Testis (tissue), 3 donors: Measurements from ENCODE around the gene GNB3. TPM values are rescaled to one million over a fixed set of nuclear protein-coding genes. Genes with fewer than 3 reads are reported as not detected.
A peak's percentile ranks its signal among the peaks of the same experiment; 100 is the strongest.

Experiments
- DNase-seq: peaks from one replicate; pipeline ENCODE4 v3.0.0-alpha.2; 2019
- H3K27ac ChIP-seq, 2 donors: fragments of 200-600 bp; sonication (generic); one replicate each; pipeline ENCODE4 v1.5.1; 2019
- H3K27me3 ChIP-seq: fragments of 200-600 bp; sonication (generic); one replicate; pipeline ENCODE4 v1.5.1; 2019
- H3K36me3 ChIP-seq: fragments of 200-600 bp; sonication (generic); one replicate; pipeline ENCODE4 v1.5.1; 2017; ENCODE audit warnings: low read depth; ENCODE audit errors: missing control alignments
- H3K4me1 ChIP-seq: fragments of 200-600 bp; sonication (generic); one replicate; pipeline ENCODE4 v1.5.1; 2019
- H3K4me3 ChIP-seq, 2 donors: fragments of 200-600 bp; sonication (generic); one replicate each; pipeline ENCODE4 v1.5.1; 2017 to 2019
- H3K9me3 ChIP-seq: fragments of 200-600 bp; sonication (generic); one replicate; pipeline ENCODE4 v1.5.1; 2017
- POLR2A ChIP-seq: fragments of 450-650 bp; IDR thresholded peaks from one replicate; pipeline ENCODE4 v1.6.1; 2017; ENCODE audit warnings: antibody characterized with exemption, mild to moderate bottlenecking, moderate library complexity
- WGBS, 2 donors: methylation state at CpG; one replicate each; pipeline ENCODE4 v1.1.5; 2018; 5-methylcytosine and 5-hydroxymethylcytosine counted together
- intact Hi-C: fragments of 100-400 bp; cut with DNase I; formaldehyde crosslinking; loops from one replicate; pipeline ENCODE4 v1.15.1; 2023; ENCODE audit warnings: low total_unique reads
- polyA plus RNA-seq: library from polyadenylated mRNA; stranded (reverse); fragments of 350-450 nt; fragmentation: Illumina TruSeq; extraction: RNeasy Lipid Tissue Mini Kit (QIAGEN cat#74804); gene quantifications from one replicate; pipeline ENCODE4 v1.2.3, GENCODE V29; 2014; ENCODE audit warnings: low read depth, low replicate concordance; ENCODE audit not compliant: insufficient read depth
- total RNA-seq, 2 donors: library from RNA; depleted of rRNA; stranded (reverse); fragments of >200 nt; gene quantifications; one replicate each; pipeline ENCODE4 v1.2.3, GENCODE V29; 2016
- TF ChIP-seq, protein P1 (sequence below), 3 experiments: fragments of 450-650 bp in 2 of 3; fragments of 200-600 bp in 1 of 3; sonication (generic) in 1 of 3; IDR thresholded peaks; one replicate each; pipeline ENCODE4 v1.5.1; 2016 to 2019; ENCODE audit warnings: antibody characterized with exemption in 3 of 3, mild to moderate bottlenecking in 2 of 3, moderate library complexity in 1 of 3

GNB3 gene
- total and polyA plus RNA-seq, 3 donors from 2014 or later = 1.6 to 5.0 (median 4.8) TPM

DNA sequence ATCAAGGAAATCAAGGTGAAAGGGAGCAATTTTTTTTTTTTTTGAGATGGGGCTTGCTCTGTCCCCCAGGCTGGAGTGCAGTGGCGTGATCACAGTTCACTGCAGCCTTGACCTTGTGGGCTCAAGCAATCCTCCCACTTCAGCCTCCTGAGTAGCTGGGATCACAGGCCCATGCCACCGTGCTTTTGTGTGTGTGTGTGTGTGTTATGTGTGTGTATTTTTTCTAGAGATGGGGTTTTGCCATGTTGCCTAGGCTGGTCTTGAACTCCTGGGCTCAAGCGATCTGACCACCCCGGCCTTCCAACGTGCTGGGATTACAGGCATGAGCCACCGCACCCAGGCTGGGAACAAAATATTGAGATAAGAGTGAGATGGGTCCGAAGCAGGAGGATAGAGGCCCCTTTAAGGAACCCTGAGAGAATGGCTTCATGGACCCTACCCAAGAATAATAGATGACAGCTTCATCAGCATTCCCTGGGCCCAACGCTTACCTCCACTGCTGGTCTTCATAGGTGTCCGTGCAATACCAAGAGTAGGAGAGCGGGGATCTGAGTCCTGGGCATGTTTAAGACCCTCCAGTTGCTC lies 9.3 kb downstream of the GNB3 start:
- no peak overlapping the region for H3K4me3 ChIP-seq
- H3K36me3 ChIP-seq = no peaks in the 10 kb centered on the region
- no peak overlapping the region for H3K27ac ChIP-seq
- no peaks in the 10 kb centered on the region for H3K27me3 ChIP-seq
- no peaks in the 10 kb centered on the region for H3K9me3 ChIP-seq
- H3K4me1 ChIP-seq = peaks cover 19% of the 10 kb centered on the region
- DNase-seq = no peak
- no peak for TF ChIP-seq POLR2A
- TF ChIP-seq, protein P1, sequence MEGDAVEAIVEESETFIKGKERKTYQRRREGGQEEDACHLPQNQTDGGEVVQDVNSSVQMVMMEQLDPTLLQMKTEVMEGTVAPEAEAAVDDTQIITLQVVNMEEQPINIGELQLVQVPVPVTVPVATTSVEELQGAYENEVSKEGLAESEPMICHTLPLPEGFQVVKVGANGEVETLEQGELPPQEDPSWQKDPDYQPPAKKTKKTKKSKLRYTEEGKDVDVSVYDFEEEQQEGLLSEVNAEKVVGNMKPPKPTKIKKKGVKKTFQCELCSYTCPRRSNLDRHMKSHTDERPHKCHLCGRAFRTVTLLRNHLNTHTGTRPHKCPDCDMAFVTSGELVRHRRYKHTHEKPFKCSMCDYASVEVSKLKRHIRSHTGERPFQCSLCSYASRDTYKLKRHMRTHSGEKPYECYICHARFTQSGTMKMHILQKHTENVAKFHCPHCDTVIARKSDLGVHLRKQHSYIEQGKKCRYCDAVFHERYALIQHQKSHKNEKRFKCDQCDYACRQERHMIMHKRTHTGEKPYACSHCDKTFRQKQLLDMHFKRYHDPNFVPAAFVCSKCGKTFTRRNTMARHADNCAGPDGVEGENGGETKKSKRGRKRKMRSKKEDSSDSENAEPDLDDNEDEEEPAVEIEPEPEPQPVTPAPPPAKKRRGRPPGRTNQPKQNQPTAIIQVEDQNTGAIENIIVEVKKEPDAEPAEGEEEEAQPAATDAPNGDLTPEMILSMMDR (IDR thresholded peaks at IDR 0.05) = no peak
- WGBS, 2 donors = 66 to 73% methylated on average over 10 of the region's 10 CpGs
- intact Hi-C loops = no loop called here

DNA sequence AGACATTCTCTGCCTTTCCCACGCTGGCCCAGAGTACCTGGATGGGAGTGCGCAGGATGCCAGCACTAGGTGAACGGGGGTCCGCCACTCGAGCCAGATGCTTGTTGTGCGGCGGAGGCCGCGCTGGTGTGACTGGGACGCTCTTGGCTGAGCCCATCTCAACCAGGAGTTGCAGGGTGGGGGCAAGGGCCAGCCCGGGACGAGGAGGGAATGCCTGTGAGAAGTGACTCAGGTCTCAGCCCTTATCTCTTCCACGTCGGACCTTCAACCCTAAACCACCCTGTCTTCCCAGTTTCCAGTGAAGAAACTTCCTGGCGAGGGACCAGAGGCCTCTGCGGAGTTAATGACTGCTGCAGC lies 10.0 kb downstream of the GNB3 start:
- Histone ChIP-seq H3K27ac (peak overlapping the region in 1 of 2 donors; percentile 98), H3K27me3 (no peaks in the 10 kb centered on the region), H3K4me1 (peaks cover 19% of the 10 kb centered on the region), H3K4me3 (peak overlapping the region; percentile 68 to 76), H3K36me3 (no peaks in the 10 kb centered on the region), H3K9me3 (no peaks in the 10 kb centered on the region)
- DNase-seq = no peak
- intact Hi-C loops = no loop called here
- TF ChIP-seq, protein P1 (IDR thresholded peaks at IDR 0.05) = no peak
- no peak for TF ChIP-seq POLR2A
- 35 to 38% methylated on average over 16 of the region's 16 CpGs for WGBS, 2 donors

DNA sequence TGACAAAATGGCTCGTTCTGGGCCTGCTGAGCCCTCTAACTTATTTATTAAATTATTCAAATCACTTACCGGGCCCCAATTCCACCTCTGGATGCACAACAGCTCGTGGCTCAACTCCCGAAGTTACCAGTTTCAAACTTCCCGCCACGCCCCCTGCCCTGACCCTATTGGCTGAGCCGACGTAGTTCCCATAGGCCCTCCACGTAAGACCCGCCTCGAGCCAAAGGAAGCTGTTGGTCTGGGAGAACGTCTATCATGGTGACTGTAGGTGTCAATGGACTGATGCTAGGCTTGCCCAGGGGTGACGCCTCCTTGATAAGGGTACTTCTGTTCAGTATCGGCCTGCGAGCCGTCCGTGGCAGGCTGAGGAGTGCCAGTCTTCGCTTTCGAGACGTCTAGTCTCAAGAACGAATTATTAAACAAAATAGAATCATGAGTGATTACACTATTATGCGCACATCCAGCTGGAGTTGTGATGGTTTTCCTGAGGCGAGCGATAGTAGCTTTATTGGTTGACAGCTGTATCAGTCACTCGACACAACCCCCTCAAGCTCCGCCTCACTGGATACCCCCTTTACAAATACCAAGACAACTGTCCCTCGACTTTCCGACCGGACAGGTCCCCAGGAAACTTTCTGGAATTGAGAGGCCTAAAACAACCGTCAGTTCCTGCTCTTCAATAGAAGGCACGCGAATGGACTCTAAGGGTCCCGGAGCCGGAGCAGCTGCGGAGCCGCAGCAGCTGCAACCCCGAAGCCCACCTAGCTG lies 10.6 kb downstream of the GNB3 start, which contains the start of gene CDCA3:
CDCA3 (minus strand) TSS at position 134 of the 768 bp plus-strand sequence. CDS start 334 bp downstream, outside the sequence.
- intact Hi-C loops = no loop called here
- Histone ChIP-seq H3K4me1 (peaks cover 19% of the 10 kb centered on the region), H3K27ac (peak within 1 kb of the TSS; percentile 83 to 98), H3K27me3 (no peaks in the 10 kb centered on the region), H3K36me3 (no peaks in the 10 kb centered on the region), H3K9me3 (no peaks in the 10 kb centered on the region), H3K4me3 (peak within 1 kb of the TSS; percentile 68 to 76)
- TF ChIP-seq, protein P1 (IDR thresholded peaks at IDR 0.05) = no peak
- TF ChIP-seq POLR2A = peak; percentile 54
- DNase-seq = peak; percentile 99
- 0 to 1% methylated on average over 37 of the region's 37 CpGs for WGBS, 2 donors

DNA sequence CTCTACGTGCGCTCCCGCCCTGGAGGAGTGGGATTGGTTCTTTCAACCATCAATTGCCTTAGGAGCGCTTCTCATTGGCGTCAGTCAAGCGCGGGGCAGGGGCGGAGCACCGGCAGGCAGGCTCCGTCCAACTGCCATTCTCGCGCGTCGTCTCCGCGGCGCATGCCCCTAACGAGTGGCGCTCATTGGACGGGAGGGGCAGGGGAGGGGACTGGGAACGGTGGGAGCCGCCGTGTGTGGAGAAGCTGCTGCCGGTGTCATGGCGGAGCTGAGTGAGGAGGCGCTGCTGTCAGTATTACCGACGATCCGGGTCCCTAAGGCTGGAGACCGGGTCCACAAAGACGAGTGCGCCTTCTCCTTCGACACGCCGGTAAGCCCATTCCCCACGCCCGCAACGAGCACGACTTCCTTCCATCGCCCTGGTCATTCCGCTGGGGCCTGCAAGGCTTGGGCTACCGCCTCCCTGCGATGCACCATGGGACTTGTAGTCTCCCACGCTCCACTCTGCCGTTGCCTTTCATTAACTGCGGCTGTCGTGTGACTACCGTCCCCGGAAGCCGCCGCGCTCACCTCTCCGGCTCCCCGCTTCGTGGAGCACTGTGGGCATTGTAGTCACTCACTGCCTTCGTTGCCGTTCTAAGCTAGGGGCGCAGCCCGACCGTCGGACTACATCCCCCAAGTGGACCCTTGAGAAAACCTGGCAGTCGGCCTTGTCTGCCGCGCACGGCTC lies 11.4 kb downstream of the GNB3 start, which contains the start of gene USP5:
USP5 (plus strand) TSS at position 230 of the 730 bp plus-strand sequence; CDS start at position 260, 30 bp downstream.
- Histone ChIP-seq H3K4me3 (peak within 1 kb of the TSS; percentile 68 to 76), H3K27ac (peak within 1 kb of the TSS; percentile 83 to 98), H3K4me1 (peaks cover 19% of the 10 kb centered on the region), H3K27me3 (no peaks in the 10 kb centered on the region), H3K36me3 (no peaks in the 10 kb centered on the region), H3K9me3 (no peaks in the 10 kb centered on the region)
- WGBS, 2 donors = 0% methylated on average over 25 to 64 of the region's 65 CpGs
- intact Hi-C loops = no loop called here
- TF ChIP-seq, protein P1 (IDR thresholded peaks at IDR 0.05) = peak in 1 of 3 experiments; percentile 17
- no peak for TF ChIP-seq POLR2A
- DNase-seq = peak; percentile 99
